ENCODE results near the gene PSEN1. TPM values are rescaled to one million over a fixed set of nuclear protein-coding genes. Genes with fewer than 3 reads are reported as not detected.
"Not testable (repeated sequence)": the region's sequence is repeated elsewhere in the genome, so short reads cannot be mapped to it uniquely, and the experiment has no call there.

The PSEN1 gene
- total RNA-seq, 4 donors from 2014 or later, result 53.4 to 56.9 (median 55.7) TPM

DNA sequence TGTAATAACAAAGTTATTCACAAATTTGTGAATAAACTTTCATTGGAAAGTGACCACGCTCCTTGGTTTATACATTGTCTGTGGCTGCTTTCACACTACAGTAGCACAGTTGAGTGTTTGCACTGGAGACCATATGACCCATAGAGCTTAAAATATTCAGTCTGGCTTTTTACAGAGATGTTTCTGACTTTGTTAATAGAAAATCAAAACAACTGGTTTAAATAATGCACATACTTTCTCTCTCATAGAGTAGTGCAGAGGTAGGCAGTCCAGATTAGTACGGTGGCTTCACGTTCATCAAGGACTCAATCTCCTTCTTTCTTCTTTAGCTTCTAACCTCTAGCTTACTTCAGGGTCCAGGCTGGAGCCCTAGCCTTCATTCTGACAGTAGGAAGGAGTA, 36.2 kb downstream of the PSEN1 start:
- ATAC-seq (ENCODE audit: low FRiP score) (no peak), DNase-seq (ENCODE audit: low spot score) (no peak)
- TF ChIP-seq CTCF (IDR thresholded peaks at IDR 0.05), result no peak

DNA sequence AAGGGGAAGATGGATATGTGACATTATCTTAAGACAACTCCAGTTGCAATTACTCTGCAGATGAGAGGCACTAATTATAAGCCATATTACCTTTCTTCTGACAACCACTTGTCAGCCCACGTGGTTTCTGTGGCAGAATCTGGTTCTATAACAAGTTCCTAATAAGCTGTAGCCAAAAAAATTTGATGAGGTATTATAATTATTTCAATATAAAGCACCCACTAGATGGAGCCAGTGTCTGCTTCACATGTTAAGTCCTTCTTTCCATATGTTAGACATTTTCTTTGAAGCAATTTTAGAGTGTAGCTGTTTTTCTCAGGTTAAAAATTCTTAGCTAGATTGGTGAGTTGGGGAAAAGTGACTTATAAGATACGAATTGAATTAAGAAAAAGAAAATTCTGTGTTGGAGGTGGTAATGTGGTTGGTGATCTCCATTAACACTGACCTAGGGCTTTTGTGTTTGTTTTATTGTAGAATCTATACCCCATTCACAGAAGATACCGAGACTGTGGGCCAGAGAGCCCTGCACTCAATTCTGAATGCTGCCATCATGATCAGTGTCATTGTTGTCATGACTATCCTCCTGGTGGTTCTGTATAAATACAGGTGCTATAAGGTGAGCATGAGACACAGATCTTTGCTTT, 36.9 kb downstream of the PSEN1 start:
- no peak for TF ChIP-seq CTCF (IDR thresholded peaks at IDR 0.05)
- no peak for ATAC-seq (ENCODE audit: low FRiP score)

DNA sequence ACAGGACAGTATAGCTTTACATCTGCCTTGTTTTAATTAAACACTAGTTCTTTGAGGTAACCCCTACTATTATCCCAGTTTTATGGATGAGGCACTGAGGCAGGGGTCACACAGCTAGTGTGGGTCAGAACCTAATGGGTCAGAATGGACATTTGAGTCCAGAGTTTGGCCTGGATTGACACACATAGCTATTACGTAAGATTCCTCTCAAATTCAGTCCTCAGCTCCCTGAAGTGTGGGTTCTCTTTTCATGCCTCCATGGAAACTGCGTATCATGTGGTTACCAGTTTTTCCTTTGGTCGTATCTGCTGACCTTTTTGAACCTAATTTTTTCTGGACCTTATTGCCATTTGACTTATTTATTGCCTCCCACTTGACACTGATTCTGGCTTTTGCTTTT, 40.4 kb downstream of the PSEN1 start:
- ATAC-seq (ENCODE audit: low FRiP score), result no peak
- DNase-seq (ENCODE audit: low spot score), result no peak
- TF ChIP-seq CTCF (IDR thresholded peaks at IDR 0.05), result no peak

More for the DNA sequence above, 36.9 kb downstream of the PSEN1 start:
- no peak for DNase-seq (ENCODE audit: low spot score)

GRCh38 chr14:73180385-73180805, 44.1 kb downstream of the PSEN1 start:
- TF ChIP-seq CTCF (IDR thresholded peaks at IDR 0.05), result no peak
- ATAC-seq (ENCODE audit: low FRiP score) (peak; percentile 89), DNase-seq (ENCODE audit: low spot score) (no peak)

- not testable (repeated sequence) for ATAC-seq (ENCODE audit: low FRiP score)
Measured at GRCh38 chr14:73180969-73181368, 44.7 kb downstream of the PSEN1 start.

GRCh38 chr14:73188501-73188911, 52.2 kb downstream of the PSEN1 start:
- no peak for TF ChIP-seq CTCF (IDR thresholded peaks at IDR 0.05)
- no peak for ATAC-seq (ENCODE audit: low FRiP score)
- DNase-seq (ENCODE audit: low spot score), result no peak

More at GRCh38 chr14:73180969-73181368, 44.7 kb downstream of the PSEN1 start:
- DNase-seq (ENCODE audit: low spot score), result not testable (repeated sequence)

DNA sequence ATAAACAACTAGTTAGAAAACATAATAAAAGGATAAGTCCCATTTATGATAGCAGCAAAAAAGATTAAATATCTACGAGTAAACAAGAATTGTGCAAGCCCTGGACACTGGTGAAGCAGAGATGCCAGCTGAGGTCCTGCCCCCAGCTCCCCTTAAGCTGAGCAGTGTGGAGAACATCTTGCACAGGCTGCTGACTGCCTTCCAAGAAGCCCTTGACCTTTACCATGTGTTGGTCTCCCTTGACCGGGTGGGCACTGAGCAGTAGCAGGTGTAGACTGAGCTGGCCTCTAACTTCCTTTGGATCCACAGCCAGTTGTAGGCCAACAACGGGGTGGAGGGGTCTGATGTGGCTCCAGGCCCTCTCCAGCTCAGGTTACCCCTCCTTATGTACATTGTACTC, 53.3 kb downstream of the PSEN1 start:
- no peak for DNase-seq (ENCODE audit: low spot score)
- ATAC-seq (ENCODE audit: low FRiP score), result peak; percentile 20
- TF ChIP-seq CTCF (IDR thresholded peaks at IDR 0.05), result no peak
